Uterus (tissue), 4 donors: ENCODE data around the gene GPR37L1. TPM values are rescaled to one million over a fixed set of nuclear protein-coding genes. Genes with fewer than 3 reads are reported as not detected.
A peak's percentile ranks its signal among the peaks of the same experiment; 100 is the strongest.

Experiments
- DNase-seq, 2 donors: peaks; one replicate each; pipeline ENCODE4 v3.0.0-alpha.2; 2019 to 2020
- H3K27ac ChIP-seq, 2 donors: fragments of 200-600 bp; sonication (generic); 1 replicate in 1 of 2; 2 replicates in 1 of 2; pipeline ENCODE4 v1.5.1; 2016 to 2018
- H3K27me3 ChIP-seq, 2 donors: fragments of 200-600 bp; sonication (generic); one replicate each; pipeline ENCODE4 v1.5.1; 2018 to 2019; ENCODE audit warnings: control low read depth in 1 of 2
- H3K36me3 ChIP-seq, 2 donors: fragments of 200-600 bp; sonication (generic); one replicate each; pipeline ENCODE4 v1.5.1; 2019; ENCODE audit warnings: control low read depth in 1 of 2
- H3K4me1 ChIP-seq, 2 donors: fragments of 200-600 bp; sonication (generic); one replicate each; pipeline ENCODE4 v1.5.1; 2018 to 2019; ENCODE audit warnings: control low read depth in 1 of 2
- H3K4me3 ChIP-seq, 2 donors: fragments of 200-600 bp; sonication (generic); 1 replicate in 1 of 2; 2 replicates in 1 of 2; pipeline ENCODE4 v1.5.1; 2018 to 2019; ENCODE audit warnings: mild to moderate bottlenecking in 1 of 2
- H3K9me3 ChIP-seq, 2 donors: fragments of 200-600 bp; sonication (generic); one replicate each; pipeline ENCODE4 v1.5.1; 2019; ENCODE audit warnings: control low read depth in 1 of 2
- POLR2A ChIP-seq, 2 donors: fragments of 450-650 bp; IDR thresholded peaks; one replicate each; pipeline ENCODE4 v1.6.1; 2016; ENCODE audit warnings: antibody characterized with exemption in 2 of 2, mild to moderate bottlenecking in 1 of 2, moderate library complexity in 1 of 2
- intact Hi-C: fragments of 100-400 bp; cut with DNase I; formaldehyde crosslinking; loops from one replicate; pipeline ENCODE4 v1.15.1; 2023; ENCODE audit warnings: low total_unique reads
- total RNA-seq, 4 donors: library from RNA; depleted of rRNA in 3 of 4; stranded (reverse); fragments of >200 nt in 3 of 4; gene quantifications; one replicate each; pipeline versions ENCODE4 v1.1.0 to v1.2.4, GENCODE V29; 2014 to 2023
- TF ChIP-seq, protein P1 (sequence below), 4 experiments: fragments of 200-600 bp in 2 of 4; fragments of 450-650 bp in 2 of 4; sonication (generic) in 2 of 4; IDR thresholded peaks; one replicate each; pipeline ENCODE4 v1.5.1; 2016 to 2019; ENCODE audit warnings: antibody characterized with exemption in 4 of 4, mild to moderate bottlenecking in 2 of 4, moderate library complexity in 1 of 4
- donor health status: DM: yes; HTN: yes; CAD: no.

GPR37L1 gene, protein sequence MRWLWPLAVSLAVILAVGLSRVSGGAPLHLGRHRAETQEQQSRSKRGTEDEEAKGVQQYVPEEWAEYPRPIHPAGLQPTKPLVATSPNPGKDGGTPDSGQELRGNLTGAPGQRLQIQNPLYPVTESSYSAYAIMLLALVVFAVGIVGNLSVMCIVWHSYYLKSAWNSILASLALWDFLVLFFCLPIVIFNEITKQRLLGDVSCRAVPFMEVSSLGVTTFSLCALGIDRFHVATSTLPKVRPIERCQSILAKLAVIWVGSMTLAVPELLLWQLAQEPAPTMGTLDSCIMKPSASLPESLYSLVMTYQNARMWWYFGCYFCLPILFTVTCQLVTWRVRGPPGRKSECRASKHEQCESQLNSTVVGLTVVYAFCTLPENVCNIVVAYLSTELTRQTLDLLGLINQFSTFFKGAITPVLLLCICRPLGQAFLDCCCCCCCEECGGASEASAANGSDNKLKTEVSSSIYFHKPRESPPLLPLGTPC
- under 1 TPM in 2 of 4 donors, not detected in 2; 0.09 to 0.21 TPM for total RNA-seq

DNA sequence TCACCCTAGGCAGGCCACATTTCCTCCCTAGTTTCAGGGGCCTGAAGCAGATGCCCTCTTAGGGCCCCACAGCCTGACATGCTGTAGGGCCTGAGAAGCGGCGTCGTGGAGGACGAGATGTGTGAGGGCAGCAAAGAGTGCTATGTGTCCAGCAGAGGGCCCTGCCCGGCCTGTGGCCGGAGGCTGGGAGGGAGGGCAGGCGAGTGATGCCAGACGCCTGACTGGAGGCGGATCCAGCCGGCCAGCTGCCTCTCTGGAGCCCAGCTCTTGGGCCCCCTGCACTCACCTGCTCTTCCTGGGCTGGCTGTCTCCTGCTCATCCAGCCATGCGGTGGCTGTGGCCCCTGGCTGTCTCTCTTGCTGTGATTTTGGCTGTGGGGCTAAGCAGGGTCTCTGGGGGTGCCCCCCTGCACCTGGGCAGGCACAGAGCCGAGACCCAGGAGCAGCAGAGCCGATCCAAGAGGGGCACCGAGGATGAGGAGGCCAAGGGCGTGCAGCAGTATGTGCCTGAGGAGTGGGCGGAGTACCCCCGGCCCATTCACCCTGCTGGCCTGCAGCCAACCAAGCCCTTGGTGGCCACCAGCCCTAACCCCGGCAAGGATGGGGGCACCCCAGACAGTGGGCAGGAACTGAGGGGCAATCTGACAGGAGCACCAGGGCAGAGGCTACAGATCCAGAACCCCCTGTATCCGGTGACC lies at the start of gene GPR37L1:
GPR37L1 (plus strand) TSS at position 279 of the 697 bp plus-strand sequence; CDS start at position 326, 47 bp downstream.
- intact Hi-C loops = loop anchor here (5.0 kb wide), 1 partner anchor 105 kb away; no protein-coding TSS in a partner anchor
- Histone ChIP-seq H3K4me1 (no peaks in the 10 kb centered on the region), H3K36me3 (no peaks in the 10 kb centered on the region), H3K4me3 (no peak within 1 kb of the TSS), H3K27ac (no peak within 1 kb of the TSS), H3K9me3 (no peaks in the 10 kb centered on the region), H3K27me3 (no peaks in the 10 kb centered on the region)
- TF ChIP-seq POLR2A (IDR thresholded peaks at IDR 0.05) = no peak
- TF ChIP-seq, protein P1, sequence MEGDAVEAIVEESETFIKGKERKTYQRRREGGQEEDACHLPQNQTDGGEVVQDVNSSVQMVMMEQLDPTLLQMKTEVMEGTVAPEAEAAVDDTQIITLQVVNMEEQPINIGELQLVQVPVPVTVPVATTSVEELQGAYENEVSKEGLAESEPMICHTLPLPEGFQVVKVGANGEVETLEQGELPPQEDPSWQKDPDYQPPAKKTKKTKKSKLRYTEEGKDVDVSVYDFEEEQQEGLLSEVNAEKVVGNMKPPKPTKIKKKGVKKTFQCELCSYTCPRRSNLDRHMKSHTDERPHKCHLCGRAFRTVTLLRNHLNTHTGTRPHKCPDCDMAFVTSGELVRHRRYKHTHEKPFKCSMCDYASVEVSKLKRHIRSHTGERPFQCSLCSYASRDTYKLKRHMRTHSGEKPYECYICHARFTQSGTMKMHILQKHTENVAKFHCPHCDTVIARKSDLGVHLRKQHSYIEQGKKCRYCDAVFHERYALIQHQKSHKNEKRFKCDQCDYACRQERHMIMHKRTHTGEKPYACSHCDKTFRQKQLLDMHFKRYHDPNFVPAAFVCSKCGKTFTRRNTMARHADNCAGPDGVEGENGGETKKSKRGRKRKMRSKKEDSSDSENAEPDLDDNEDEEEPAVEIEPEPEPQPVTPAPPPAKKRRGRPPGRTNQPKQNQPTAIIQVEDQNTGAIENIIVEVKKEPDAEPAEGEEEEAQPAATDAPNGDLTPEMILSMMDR (IDR thresholded peaks at IDR 0.05) = peak in 3 of 4 experiments; percentile 30 to 54 (median 41)
- peak in 1 of 2 donors; percentile 48 for DNase-seq

DNA sequence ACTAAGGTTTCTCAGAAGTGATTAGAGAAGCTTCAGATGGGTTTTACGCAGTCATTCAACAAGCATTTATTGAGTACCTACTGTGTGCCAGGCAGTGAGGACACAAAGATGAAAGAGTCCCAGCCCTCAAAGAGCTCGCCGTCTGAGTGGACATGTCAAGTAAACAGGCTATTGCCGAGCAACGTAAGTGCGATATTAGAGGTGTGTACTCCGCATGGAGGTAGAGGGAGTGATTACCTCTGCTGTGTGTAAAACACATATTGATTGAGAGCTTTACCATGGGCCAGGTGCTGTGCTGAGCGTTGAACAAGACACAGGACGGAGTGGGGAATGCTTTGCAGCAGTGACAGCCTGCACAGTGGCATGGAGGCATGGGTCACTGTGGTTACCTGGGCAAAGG lies 49.5 kb upstream of the GPR37L1 start:
- no peak for TF ChIP-seq POLR2A (IDR thresholded peaks at IDR 0.05)
- TF ChIP-seq, protein P1 (IDR thresholded peaks at IDR 0.05) = no peak
- intact Hi-C loops = no loop called here
- Histone ChIP-seq H3K9me3 (no peaks in the 10 kb centered on the region), H3K4me1 (no peaks in the 10 kb centered on the region), H3K36me3 (no peaks in the 10 kb centered on the region), H3K27ac (no peak overlapping the region), H3K4me3 (no peak overlapping the region), H3K27me3 (no peaks in the 10 kb centered on the region)
- DNase-seq = no peak

DNA sequence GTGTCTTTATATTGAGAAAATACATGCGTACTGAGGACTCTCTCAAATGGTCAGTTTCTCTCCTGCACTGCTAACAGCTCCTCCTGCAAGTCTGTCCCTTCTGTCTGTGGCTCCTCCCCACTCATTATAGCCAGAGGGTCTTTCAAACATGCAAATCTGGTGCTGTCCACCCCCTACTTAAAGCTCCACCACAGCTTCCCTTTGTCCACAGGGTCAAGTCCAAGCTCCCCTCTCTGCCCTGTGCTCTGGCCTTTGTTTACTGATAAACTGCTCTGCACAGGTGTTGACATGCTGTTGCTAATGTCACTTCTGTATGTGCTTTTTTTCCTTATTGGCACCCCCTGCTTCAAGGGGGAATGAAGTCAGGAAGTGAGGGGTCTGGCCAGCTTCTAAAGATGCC lies 47.7 kb upstream of the GPR37L1 start:
- Histone ChIP-seq H3K9me3 (no peaks in the 10 kb centered on the region), H3K4me3 (no peak overlapping the region), H3K36me3 (no peaks in the 10 kb centered on the region), H3K27ac (no peak overlapping the region), H3K4me1 (no peaks in the 10 kb centered on the region), H3K27me3 (no peaks in the 10 kb centered on the region)
- intact Hi-C loops = no loop called here
- DNase-seq = no peak
- TF ChIP-seq, protein P1 (IDR thresholded peaks at IDR 0.05) = no peak
- TF ChIP-seq POLR2A (IDR thresholded peaks at IDR 0.05) = no peak

DNA sequence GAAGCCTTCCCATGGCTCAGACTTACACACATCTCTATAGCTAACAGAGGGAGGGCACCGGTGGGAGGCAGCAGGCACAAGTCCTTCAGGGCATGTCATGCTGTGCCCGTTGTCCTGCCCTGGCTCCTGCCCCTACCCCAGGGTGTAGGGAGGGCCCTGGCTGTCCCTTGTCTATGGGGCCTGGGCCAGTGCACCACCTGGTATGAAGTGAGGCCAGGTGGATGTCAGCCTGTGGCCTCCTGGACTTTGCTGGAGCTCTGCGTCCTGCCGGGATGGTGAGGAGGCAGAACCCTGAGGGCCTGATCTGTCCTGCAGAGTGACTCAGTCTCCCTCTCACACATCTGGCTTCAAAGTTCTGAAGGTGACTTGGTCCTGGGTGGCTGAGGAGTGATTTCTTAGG lies 47.3 kb upstream of the GPR37L1 start:
- Histone ChIP-seq H3K9me3 (no peaks in the 10 kb centered on the region), H3K36me3 (no peaks in the 10 kb centered on the region), H3K4me3 (no peak overlapping the region), H3K27ac (no peak overlapping the region), H3K4me1 (no peaks in the 10 kb centered on the region), H3K27me3 (no peaks in the 10 kb centered on the region)
- no peak for DNase-seq
- intact Hi-C loops = no loop called here
- TF ChIP-seq, protein P1 (IDR thresholded peaks at IDR 0.05) = no peak
- TF ChIP-seq POLR2A (IDR thresholded peaks at IDR 0.05) = no peak

DNA sequence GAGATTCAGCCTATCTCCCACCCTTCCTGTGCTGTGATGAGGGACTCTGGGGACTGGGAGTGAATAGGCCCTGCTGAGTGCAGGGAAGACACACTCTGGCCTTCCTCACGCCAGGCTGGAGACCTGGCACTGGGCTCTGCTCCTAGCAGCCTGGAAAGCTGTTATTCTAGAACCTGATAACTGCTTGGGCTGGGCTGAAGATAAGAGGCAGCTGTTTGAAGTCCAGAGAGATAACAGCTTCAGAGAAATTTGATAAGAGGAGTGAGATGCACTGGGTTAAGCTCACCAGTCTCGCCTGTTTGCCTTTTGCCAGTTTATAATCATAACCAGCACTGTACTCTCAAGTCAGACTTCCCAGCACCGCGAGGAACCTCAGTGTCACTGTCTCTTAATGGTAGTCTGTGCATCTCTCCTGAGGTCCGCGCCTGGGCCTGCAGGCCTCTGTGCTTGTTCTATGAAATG lies 46.6 kb upstream of the GPR37L1 start:
- Histone ChIP-seq H3K4me1 (no peaks in the 10 kb centered on the region), H3K27me3 (no peaks in the 10 kb centered on the region), H3K36me3 (no peaks in the 10 kb centered on the region), H3K27ac (no peak overlapping the region), H3K9me3 (no peaks in the 10 kb centered on the region), H3K4me3 (no peak overlapping the region)
- no peak for DNase-seq
- TF ChIP-seq, protein P1 (IDR thresholded peaks at IDR 0.05) = no peak
- no peak for TF ChIP-seq POLR2A (IDR thresholded peaks at IDR 0.05)
- intact Hi-C loops = no loop called here
